Stimulated activated CD4-positive, alpha-beta T cell treated with anti-CD3 and anti-CD28 coated beads, Interleukin-4, amount 100 ng/mL, for 24 hours (primary cell): ENCODE results near the gene SKIC8.

Experiments used
- DNase-seq: peaks from one replicate; pipeline ENCODE4 v3.0.0-alpha.2; 2020

SKIC8 gene

DNA sequence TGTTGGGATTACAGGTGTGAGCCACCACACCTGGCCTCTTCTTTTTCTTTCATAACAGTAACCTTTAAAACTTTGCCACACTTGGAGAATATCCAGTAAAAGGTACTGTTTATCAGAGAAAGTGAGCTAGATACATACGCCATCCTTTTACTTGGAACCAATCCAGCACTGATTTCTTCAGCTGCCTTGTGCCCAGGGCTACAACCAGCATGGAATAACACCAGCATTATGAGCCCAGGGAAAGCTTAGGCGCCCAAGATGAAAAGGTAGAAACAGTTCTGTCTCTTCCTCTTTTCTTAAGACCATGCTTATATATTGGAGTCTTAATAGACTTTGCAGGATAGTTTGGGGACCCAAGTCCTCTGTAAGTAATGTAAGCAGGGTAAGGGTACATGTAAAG is 8.4 kb downstream of the SKIC8 start:
- DNase-seq: no peak

DNA sequence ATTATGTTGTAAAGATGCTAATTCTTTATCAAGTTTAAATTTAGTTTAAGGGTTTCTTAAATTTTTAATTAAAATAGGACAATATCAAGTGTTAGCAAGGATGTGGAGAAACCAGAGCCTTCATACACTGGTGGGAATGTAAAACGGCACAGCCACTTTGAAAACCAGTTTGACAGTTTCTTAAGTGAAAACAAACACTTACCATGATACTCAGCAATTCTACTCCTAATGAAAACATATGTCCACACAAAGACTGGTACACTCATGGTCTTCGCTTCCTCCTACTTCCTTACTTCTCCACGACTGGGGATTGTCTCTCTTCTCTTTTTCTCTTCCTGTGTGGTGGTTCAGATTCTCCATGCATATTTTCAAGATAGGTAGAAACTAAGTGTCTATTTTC is 9.2 kb downstream of the SKIC8 start:
- no peak for DNase-seq

- DNase-seq: no peak
These were observed 14.7 kb downstream of the SKIC8 start for GRCh38 chr15:78284758-78285157.

GRCh38 chr15:78282324-78282723 is 17.1 kb downstream of the SKIC8 start:
- DNase-seq: no peak

DNA sequence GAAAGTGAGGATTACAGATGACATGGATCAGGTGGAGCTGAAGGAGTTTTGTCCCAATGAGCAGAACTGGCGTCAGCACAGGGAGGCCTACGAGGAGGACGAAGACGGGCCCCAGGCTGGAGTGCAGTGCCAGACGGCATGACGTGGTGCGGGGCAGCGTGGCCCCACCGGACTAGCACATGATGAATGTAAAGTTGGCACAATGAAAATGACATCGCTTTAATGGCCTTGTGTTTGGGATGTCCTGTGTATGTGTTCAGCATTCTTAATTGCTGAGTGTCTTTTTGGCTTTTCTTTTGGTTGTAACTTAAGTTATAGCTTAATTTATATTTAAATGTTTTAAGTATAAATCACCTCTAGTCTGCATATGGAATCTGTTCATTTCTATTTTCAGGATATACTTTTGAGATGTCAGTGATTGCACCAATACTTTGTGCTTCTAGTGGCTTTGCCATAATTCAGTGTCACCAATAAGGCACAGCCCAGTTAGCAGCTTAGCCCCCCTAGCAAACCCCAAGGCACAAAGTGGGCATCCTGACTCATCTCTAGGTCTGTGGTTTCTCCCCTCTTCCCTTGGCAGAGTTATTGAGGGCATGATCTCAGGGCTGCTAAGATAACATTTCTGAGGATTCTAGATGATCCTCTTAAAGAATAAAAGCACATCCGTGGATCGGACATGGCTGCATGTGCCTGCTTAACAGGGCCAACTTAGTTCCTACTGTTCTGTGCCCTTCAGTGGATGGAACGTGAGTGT is 18.9 kb downstream of the SKIC8 start:
- no peak for DNase-seq

DNA sequence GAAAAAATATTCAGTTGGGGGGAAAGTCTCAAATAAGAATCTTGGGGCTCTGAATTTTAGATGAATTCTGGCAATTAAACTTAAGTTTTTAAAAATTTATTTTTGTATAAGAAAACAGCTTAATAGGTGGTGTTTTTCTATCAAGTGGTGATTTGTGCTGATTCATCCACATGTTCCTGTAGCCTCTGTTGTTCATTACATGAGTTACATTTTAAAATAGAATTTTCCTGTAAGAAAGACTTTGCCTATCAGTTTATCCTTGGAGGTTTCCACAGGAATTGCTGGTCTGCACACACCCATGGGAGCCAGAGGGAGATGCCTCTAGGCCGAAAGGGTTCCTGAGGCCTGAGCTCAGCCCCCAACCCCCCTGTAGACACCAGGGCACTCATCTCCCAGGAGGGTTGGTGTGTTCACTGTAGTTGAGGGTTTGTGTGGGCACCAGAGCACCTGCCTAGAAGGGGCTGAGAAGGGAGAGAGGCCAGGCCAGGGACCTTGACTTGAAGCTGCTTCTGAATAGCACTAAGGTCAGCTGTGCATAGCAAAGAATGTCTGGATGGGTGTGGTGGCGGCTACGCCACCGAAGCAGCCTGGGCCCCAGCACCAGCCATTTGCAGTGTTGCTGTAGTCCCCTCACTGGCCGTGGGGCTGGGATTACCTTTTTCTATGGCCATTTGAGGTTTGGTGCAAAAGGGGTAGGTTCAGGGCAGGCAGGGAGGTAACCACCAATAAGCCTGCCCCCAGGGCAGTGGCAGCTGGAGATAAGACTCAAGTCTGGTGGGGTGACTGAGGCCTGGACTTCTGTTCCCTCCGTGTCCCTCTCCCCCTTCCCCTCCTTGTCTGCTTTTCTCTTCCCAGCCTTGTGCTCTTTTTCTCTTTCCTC is 23.1 kb downstream of the SKIC8 start:
- no peak for DNase-seq

DNA sequence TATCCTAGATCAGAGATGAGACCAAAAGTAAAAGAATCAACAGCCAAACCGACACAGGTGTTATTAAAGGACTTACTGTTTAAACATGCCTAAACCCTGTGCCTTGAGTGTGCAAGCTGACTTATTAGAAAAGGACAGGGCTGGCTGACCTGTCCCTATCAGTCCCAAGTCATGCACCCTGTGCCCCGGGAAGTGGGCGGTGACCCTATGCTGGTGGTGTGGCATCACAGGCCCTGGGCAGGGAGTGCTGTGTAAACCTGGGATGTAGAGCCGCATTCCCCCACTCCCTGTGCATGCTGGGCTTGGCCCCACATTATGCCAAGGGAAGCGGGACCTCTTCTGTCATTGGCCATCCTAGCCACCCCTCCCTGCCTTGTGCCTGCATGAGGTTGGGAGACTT is 24.4 kb downstream of the SKIC8 start:
- DNase-seq: no peak

- DNase-seq: no peak
These were observed 26.6 kb downstream of the SKIC8 start for GRCh38 chr15:78272776-78273175.

DNA sequence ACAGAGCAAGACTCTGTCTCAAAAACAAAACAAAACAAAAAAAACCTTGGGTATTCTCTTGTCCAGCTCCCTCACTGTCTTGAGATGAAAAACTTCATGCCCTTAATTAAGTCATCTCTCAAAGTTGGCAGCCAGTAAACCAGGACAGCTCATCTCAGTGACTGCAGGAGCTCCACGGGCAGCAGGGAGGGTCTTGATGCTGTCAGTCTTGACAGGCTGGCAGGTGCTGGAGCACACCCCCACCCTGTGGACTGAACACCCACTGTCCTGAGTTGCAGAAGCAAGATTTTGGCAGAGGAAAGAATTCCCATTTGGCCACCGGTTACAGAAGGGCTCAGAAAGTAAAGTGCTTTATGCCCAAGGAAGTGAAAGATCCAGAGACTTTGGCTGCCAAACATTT is 27.1 kb downstream of the SKIC8 start:
- no peak for DNase-seq

DNA sequence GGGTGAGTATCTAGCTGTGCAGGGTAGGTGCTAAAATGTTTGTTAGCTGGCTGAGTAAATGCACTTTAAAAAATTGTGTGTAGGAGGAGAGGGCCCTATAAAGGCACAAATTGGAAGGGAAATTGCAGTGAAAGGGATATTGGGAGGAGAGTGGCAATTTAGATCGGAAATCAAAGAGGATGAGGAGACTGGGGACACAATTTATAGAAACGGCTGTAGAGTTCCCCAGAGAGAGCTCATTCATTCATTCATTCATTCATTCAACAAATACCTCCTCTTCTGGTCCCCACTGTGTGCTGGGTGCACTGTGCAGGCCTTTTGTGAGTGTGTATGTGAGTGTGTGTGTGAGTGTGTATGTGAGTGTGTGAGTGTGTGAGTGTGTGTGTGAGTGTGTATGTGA is 32.6 kb downstream of the SKIC8 start:
- no peak for DNase-seq

- DNase-seq: no peak
These were observed 33.2 kb downstream of the SKIC8 start for GRCh38 chr15:78266229-78266628.

DNA sequence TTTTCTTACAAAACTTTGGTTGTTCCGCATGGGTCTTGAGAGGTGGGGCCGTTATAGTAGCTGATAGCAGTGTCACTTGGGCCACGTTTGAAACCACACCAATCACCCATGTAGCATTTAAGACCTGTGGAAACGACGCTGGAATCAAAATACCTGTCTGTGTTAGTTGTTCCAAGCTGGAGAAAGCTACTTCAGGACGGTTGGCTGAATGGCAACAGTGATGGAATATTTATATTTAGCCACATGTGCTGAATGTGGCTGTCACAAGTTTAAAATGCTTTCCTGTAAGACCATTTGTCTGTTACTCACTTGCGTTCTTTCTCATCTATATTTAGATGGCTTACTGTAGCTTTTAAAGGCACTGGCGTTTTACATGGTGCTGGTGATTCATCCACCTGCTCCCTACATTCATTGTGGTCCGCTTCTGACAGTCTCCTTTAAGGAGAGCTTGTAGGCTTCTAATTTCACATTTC is 33.6 kb downstream of the SKIC8 start:
- no peak for DNase-seq

DNA sequence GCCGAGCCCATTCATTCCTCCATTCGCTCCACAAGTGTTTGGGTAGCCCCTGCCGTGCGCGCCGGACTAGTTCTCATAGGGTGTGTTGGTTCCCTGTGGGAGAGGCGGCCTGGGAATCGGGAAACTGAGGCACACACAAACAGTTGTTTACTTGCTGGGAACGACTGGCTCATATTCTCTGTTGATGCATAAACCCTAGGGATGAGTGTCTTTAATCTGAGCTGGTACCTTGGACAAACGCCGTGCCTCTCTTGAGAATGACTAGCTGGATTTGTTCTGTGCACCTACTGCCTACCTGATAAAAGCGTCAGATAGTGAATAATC is 34.3 kb downstream of the SKIC8 start:
- DNase-seq: no peak

DNA sequence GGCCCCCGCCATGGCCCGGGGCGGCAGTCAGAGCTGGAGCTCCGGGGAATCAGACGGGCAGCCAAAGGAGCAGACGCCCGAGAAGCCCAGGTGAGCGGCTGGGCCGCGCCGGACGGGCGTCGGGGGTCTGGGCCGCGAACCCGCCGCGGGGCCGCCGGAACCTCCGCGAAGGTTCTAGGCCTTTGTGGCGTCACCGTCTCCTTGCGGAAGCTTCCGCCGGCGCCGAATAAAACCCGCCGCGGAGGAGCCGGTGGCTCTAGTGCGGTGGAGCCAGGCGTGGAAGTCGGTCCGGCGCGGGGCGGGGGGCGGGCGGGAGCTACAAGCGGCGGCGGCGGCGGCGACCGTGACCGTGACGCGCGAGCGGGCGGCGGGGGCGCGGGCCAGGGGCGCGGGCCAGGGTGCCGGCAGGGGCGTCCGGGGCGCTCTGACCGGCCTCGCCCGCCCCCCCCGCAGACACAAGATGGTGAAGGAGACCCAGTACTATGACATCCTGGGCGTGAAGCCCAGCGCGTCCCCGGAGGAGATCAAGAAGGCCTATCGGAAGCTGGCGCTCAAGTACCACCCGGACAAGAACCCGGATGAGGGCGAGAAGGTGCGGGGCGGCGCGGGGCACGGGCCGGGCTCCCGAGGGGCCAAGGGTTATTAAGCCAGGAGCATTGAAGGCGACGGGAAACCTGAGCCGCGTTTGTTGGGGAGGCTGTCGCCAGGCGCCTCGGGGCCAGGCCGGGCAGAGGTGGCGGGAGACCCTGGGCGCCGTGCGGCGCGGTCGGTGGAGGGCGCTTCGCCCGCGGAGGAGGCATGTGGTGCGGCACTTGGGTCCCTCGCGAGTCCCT is 34.9 kb downstream of the SKIC8 start, which contains the start of gene DNAJA4:
TSS of gene DNAJA4 (plus strand) at position 259 of the 833 bp plus-strand sequence. CDS start at position 461, 202 bp downstream.
- DNase-seq: peak; percentile 55

DNA sequence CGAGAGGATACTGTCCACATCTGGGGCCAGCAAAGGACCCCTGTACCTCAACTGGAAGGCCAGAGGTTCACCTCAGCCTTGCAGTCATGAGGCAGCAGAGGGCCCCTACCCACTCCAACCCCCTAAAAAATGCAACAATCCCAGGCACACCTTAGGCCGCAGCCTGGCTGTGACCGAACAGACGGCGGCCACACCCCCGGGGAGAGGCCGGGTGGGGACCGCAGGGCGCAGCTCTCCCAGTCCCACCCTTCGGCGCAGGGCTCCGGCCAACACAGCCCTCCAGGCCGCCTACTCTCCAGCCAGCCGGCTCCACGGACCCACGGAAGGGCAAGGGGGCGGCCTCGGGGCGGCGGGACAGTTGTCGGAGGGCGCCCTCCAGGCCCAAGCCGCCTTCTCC is 35.5 kb downstream of the SKIC8 start:
- DNase-seq: no peak

DNA sequence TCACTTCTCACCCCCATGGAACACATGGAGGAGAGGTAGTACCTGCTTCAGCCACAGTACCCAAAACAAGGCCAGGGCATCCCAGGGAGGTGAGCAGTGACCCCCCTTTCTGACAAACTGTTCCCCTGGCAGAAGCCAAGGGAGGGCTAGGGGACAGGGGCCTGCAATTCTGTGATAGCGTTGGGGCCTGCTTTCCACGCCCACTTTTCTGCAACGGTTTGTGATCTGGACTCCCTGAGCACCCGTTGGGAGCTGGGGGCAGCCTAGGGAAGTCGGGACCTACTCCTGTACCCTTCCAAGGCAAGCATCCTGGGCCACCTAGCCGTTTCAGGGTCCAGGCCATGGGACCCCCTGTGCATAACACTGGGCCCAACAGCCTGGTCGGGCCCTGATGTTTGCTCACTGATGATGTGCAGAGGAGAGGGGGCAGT is 36.0 kb downstream of the SKIC8 start:
- DNase-seq: no peak

- DNase-seq: no peak
These were observed 38.3 kb downstream of the SKIC8 start for GRCh38 chr15:78261062-78261461.

DNA sequence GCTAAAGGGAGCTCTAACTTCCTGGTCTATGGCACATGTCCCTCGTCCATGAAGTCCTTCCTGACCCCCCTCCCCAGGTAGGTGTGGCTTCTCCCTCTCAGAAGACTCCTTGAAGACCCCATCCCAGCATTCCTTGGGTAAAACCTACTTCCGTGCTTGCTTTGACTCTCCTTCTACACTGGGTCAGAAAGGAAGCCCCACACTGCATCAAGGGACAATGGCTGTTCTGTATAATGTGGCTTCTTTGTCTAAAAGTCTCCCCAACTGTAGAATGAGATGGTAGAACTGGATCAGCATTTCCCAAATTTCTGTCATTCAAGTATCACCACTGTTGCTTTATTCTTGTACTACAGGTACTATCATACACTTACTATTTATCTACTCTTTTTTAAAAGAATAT is 38.9 kb downstream of the SKIC8 start:
- DNase-seq: no peak

DNA sequence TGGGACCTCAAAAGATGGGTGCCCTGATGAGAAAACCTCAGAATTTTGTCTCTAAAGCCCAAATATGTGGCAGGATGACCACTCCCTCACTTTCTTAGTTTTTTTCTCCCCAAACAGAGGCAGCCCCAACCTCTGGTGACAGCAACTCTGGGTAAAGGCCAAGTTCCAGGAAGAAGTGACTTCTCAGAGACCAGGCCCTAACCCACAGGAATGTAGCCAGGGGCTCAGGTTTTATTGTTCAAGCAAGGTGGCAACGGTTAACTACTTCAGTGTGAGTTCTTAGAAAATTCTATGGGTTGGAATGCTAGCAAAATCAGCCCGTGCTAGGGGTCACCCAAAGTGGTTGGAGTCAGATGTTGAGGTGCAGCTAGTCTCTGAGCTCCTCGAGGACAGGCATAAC is 40.2 kb downstream of the SKIC8 start:
- no peak for DNase-seq

- DNase-seq: no peak
These were observed 41.7 kb downstream of the SKIC8 start for GRCh38 chr15:78257681-78258080.

DNA sequence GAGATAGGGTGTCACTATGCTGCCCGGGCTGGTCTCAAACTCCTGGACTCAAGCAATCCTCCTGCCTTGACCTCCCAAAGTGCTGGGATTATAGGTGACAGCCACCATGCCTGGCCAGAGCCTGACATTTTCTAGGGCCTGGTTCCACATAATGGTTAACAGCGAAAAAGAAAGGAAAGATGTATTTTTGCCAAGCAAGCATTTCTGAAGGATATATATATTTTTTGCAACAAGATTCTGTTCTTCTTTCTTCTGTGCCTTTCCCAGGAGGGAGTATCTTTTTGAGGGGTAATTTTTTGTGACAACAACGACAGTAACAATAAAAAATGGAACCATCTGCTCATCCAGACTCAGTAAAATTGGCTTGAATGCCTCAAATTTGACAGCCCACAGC is 43.4 kb downstream of the SKIC8 start:
- no peak for DNase-seq

DNA sequence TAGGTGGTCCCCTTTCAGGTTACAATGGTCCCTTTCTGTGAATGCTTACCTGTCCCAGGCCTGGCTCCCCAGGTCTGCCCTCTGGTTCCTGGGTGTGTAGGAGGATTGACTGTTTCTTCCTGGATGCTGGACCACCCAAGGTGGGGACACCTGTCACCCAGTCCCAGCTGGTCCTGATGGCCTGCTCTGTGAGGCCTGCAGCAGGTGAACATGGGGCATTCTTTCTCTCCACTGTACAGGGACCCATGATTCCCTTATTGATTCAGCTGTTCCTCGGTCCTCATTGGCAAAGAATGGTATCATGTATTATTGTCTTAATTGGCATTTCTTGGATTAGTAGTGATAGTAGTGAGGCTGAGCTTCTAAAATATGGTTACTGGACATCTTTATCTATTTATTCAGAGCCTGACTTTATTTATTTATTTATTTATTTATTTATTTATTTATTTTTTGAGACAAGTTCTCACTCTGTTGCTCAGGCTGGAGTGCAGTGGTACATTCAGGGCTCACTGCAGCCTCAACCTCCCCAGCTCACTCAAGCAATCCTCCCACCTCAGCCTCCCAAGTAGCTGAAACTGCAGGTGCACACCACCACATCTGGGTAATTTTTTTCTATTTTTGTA is 43.9 kb downstream of the SKIC8 start:
- DNase-seq: no peak

- DNase-seq: no peak
These were observed 48.3 kb downstream of the SKIC8 start for GRCh38 chr15:78251136-78251535.
